ENCODE results near the gene VPS26B. TPM values are rescaled to one million over a fixed set of nuclear protein-coding genes. Genes with fewer than 3 reads are reported as not detected.
A peak's percentile ranks its signal among the peaks of the same experiment; 100 is the strongest.

Gene VPS26B
- total and polyA plus RNA-seq, 2 donors from 2014 or later = 20.5 to 34.6 TPM

DNA sequence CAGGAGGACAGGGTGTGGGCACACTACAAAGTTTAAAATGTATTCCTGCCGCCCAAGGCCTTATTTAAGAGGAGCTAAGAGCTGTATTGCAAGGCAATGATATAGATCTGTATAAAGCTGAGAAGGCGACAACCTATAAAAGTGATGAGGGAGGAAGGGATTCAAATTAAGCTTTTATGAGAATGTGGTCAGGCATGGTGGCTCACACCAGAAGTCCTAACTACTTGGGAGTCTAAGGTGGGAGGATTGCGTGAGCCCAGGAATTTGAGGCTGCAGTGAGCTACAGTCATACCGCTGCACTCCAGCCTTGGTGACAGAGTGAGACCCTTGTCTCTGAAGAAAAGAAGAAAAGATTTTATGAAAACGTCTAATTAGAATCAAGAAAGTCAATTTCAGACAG lies 42.0 kb downstream of the VPS26B start:
- intact Hi-C loops (cut with DNase I) = no loop called here
- no peak overlapping the region for H3K27ac ChIP-seq (ENCODE audit: low read depth in 2 of 2, low read length in 2 of 2)
- no peak for FAIRE-seq

DNA sequence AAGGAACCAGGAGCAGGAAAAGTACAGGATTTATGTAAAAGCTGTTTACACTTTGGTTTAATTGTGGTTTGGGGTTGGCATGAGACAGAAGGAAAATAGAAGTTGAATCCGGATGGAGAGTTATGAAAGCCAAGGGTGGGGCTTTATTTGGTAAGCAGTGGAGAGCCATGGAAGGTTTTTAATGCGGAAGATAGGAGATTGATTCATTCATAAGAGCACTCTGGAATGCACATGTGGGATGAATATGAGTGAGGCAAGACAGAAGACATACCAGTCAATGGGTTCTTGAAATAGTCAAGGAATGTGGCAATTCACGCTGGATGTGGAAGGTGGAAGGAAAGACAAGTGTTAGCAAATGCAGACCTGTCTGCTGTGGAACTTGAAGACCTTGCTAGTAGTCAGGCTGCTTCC lies 42.4 kb downstream of the VPS26B start:
- Histone ChIP-seq H3K27me3 (ENCODE audit: control insufficient read depth, insufficient read depth, low read length) (no peaks in the 10 kb centered on the region), H3K4me3 (ENCODE audit: low read length in 3 of 3) (no peak overlapping the region), H3K27ac (ENCODE audit: low read depth in 2 of 2, low read length in 2 of 2) (no peak overlapping the region), H3K9me3 (ENCODE audit: control insufficient read depth in 2 of 3, insufficient read depth in 1 of 3, low read length in 3 of 3) (no peaks in the 10 kb centered on the region), H3K9ac (ENCODE audit: low read length in 3 of 3) (no peak overlapping the region), H3K4me1 (ENCODE audit: control insufficient read depth in 2 of 3, insufficient read depth in 2 of 3, low read depth in 1 of 3, low read length in 3 of 3) (no peaks in the 10 kb centered on the region), H3K36me3 (ENCODE audit: control insufficient read depth in 2 of 3, insufficient read depth in 3 of 3, low read length in 3 of 3) (peaks cover 0 to 17% (median 11%) of the 10 kb centered on the region in 3 donors)
- TF ChIP-seq, protein P1, sequence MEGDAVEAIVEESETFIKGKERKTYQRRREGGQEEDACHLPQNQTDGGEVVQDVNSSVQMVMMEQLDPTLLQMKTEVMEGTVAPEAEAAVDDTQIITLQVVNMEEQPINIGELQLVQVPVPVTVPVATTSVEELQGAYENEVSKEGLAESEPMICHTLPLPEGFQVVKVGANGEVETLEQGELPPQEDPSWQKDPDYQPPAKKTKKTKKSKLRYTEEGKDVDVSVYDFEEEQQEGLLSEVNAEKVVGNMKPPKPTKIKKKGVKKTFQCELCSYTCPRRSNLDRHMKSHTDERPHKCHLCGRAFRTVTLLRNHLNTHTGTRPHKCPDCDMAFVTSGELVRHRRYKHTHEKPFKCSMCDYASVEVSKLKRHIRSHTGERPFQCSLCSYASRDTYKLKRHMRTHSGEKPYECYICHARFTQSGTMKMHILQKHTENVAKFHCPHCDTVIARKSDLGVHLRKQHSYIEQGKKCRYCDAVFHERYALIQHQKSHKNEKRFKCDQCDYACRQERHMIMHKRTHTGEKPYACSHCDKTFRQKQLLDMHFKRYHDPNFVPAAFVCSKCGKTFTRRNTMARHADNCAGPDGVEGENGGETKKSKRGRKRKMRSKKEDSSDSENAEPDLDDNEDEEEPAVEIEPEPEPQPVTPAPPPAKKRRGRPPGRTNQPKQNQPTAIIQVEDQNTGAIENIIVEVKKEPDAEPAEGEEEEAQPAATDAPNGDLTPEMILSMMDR (IDR thresholded peaks at IDR 0.05; ENCODE audit: borderline replicate concordance, extremely low read depth, insufficient read depth) = no peak
- FAIRE-seq (no peak), DNase-seq (no peak)
- intact Hi-C loops (cut with DNase I) = no loop called here

More for the DNA sequence above, 42.0 kb downstream of the VPS26B start:
- peaks cover 0 to 19% (median 14%) of the 10 kb centered on the region in 3 donors for H3K36me3 ChIP-seq (ENCODE audit: control insufficient read depth in 2 of 3, insufficient read depth in 3 of 3, low read length in 3 of 3)
- H3K4me1 ChIP-seq (ENCODE audit: control insufficient read depth in 2 of 3, insufficient read depth in 2 of 3, low read depth in 1 of 3, low read length in 3 of 3) = no peaks in the 10 kb centered on the region
- DNase-seq = no peak
- H3K9me3 ChIP-seq (ENCODE audit: control insufficient read depth in 2 of 3, insufficient read depth in 1 of 3, low read length in 3 of 3) = no peaks in the 10 kb centered on the region
- no peak overlapping the region for H3K9ac ChIP-seq (ENCODE audit: low read length in 3 of 3)
- TF ChIP-seq, protein P1 (IDR thresholded peaks at IDR 0.05; ENCODE audit: borderline replicate concordance, extremely low read depth, insufficient read depth) = no peak
- H3K4me3 ChIP-seq (ENCODE audit: low read length in 3 of 3) = no peak overlapping the region
- H3K27me3 ChIP-seq (ENCODE audit: control insufficient read depth, insufficient read depth, low read length) = no peaks in the 10 kb centered on the region

DNA sequence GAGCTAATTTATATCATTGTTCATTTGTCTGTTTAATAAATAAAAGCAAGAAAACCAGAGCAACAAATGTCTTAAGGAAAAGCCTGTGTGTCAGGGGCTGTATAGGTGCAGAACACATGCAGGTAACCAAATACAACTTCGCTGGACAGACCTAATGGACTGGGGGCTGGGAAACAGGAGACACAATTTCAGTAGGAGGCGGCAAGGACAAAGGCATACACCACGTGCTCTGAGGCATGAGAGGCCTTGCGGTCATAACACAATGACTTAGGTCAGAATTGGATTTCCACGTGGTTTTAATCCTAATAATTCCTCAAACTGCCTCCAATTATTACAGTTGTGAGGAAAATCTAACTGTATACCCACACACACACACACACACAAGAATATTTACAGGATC lies 43.0 kb downstream of the VPS26B start:
- FAIRE-seq (no peak), DNase-seq (peak in 1 of 5 donors; percentile 57)
- Histone ChIP-seq H3K9me3 (ENCODE audit: control insufficient read depth in 2 of 3, insufficient read depth in 1 of 3, low read length in 3 of 3) (no peaks in the 10 kb centered on the region), H3K4me1 (ENCODE audit: control insufficient read depth in 2 of 3, insufficient read depth in 2 of 3, low read depth in 1 of 3, low read length in 3 of 3) (no peaks in the 10 kb centered on the region), H3K9ac (ENCODE audit: low read length in 3 of 3) (no peak overlapping the region), H3K27me3 (ENCODE audit: control insufficient read depth, insufficient read depth, low read length) (peaks cover 2% of the 10 kb centered on the region), H3K4me3 (ENCODE audit: low read length in 3 of 3) (no peak overlapping the region), H3K36me3 (ENCODE audit: control insufficient read depth in 2 of 3, insufficient read depth in 3 of 3, low read length in 3 of 3) (peaks cover 0 to 10% (median 7%) of the 10 kb centered on the region in 3 donors), H3K27ac (ENCODE audit: low read depth in 2 of 2, low read length in 2 of 2) (no peak overlapping the region)
- intact Hi-C loops (cut with DNase I) = no loop called here
- TF ChIP-seq, protein P1 (IDR thresholded peaks at IDR 0.05; ENCODE audit: borderline replicate concordance, extremely low read depth, insufficient read depth) = no peak

DNA sequence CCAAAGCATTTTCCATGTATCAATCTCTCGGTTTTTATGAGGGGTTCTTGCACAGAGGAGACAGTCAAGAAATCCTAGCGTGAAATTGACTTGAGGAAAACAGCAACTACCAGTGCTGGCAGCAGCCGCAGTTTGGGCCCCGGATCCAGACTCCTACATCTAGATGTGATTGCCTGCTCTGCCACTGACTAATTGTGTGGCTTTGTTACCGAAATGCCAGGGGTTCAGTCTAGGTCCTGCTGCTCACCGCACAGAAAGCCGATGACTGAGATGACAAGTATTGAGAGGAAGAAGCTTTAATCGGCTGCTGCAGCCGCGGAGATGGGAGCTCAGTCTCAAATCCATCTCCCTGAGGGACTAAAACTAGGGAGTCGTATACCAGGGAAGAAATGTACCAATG lies 43.5 kb downstream of the VPS26B start:
- DNase-seq (no peak), FAIRE-seq (no peak)
- Histone ChIP-seq H3K27ac (ENCODE audit: low read depth in 2 of 2, low read length in 2 of 2) (no peak overlapping the region), H3K27me3 (ENCODE audit: control insufficient read depth, insufficient read depth, low read length) (peaks cover 3% of the 10 kb centered on the region), H3K36me3 (ENCODE audit: control insufficient read depth in 2 of 3, insufficient read depth in 3 of 3, low read length in 3 of 3) (peaks cover 0 to 7% (median 5%) of the 10 kb centered on the region in 3 donors), H3K9ac (ENCODE audit: low read length in 3 of 3) (no peak overlapping the region), H3K9me3 (ENCODE audit: control insufficient read depth in 2 of 3, insufficient read depth in 1 of 3, low read length in 3 of 3) (no peaks in the 10 kb centered on the region), H3K4me3 (ENCODE audit: low read length in 3 of 3) (no peak overlapping the region), H3K4me1 (ENCODE audit: control insufficient read depth in 2 of 3, insufficient read depth in 2 of 3, low read depth in 1 of 3, low read length in 3 of 3) (no peaks in the 10 kb centered on the region)
- intact Hi-C loops (cut with DNase I) = no loop called here
- TF ChIP-seq, protein P1 (IDR thresholded peaks at IDR 0.05; ENCODE audit: borderline replicate concordance, extremely low read depth, insufficient read depth) = no peak
